Mucosa of descending colon (tissue), 3 donors: Measurements from ENCODE around the gene VAPB. TPM values are rescaled to one million over a fixed set of nuclear protein-coding genes. Genes with fewer than 3 reads are reported as not detected.

Experiments
- ATAC-seq: fragments of 200-7000 bp; cut with Tn5 transposase; one replicate; pipeline ENCODE4 v1.9.1; 2020; ENCODE audit warnings: mild to moderate bottlenecking, moderate library complexity
- DNase-seq, 3 donors: peaks; one replicate each; pipeline ENCODE4 v3.0.0-alpha.2; 2020
- H3K36me3 ChIP-seq: fragments of 200-600 bp; one replicate; pipeline ENCODE4 v1.8.0; 2021; ENCODE audit warnings: low read depth, mild to moderate bottlenecking
- H3K4me1 ChIP-seq: fragments of 200-600 bp; one replicate; pipeline ENCODE4 v1.8.0; 2021; ENCODE audit warnings: low read depth, mild to moderate bottlenecking
- H3K4me3 ChIP-seq: fragments of 200-600 bp; one replicate; pipeline ENCODE4 v1.8.0; 2021; ENCODE audit warnings: mild to moderate bottlenecking
- H3K9me3 ChIP-seq: fragments of 200-600 bp; one replicate; pipeline ENCODE4 v1.8.0; 2021; ENCODE audit warnings: mild to moderate bottlenecking
- CTCF ChIP-seq: fragments of 200-600 bp; IDR thresholded peaks from one replicate; pipeline ENCODE4 v1.8.0; 2022; ENCODE audit warnings: antibody characterized with exemption, mild to moderate bottlenecking
- intact Hi-C, 2 donors: fragments of 100-400 bp; cut with DNase I in 1 of 2; cut with micrococcal nuclease in 1 of 2; formaldehyde crosslinking; loops; one replicate each; pipeline versions ENCODE4 v1.11.0 to v1.11.1; 2022; cut with DNase I, micrococcal nuclease
- total RNA-seq, 3 donors: library from RNA; stranded (reverse); fragmentation: NEBNext Ultra II Directional in 2 of 3; extraction: Animal tissue kit (Norgen Biotek cat#: 25700) in 2 of 3; gene quantifications; one replicate each; pipeline versions ENCODE4 v1.2.1 to v1.2.4, GENCODE V29; 2021 to 2023
- donor health status: DM: no; HTN: no; CAD: no; lungs with moderate emphysema.
- donor health status: DM: no; HTN: no; CAD: no.
- donor health status: DM: no; HTN: yes; CAD: no.

The VAPB gene
- total RNA-seq, 3 donors from 2014 or later: 52.5 to 74.6 (median 58.8) TPM

GRCh38 chr20:58454460-58454859 is 65.4 kb downstream of the VAPB start:
- H3K4me3 ChIP-seq: no peak overlapping the region
- DNase-seq: no peak
- peaks cover 6% of the 10 kb centered on the region for H3K4me1 ChIP-seq
- no peaks in the 10 kb centered on the region for H3K36me3 ChIP-seq
- intact Hi-C loops: loop anchor here in 1 of 2 donors (5.0 to 10.0 kb wide), 2 partner anchors 147 to 220 kb away; partner anchors contain the start of gene RAB22A
- no peak for TF ChIP-seq CTCF
- no peaks in the 10 kb centered on the region for H3K9me3 ChIP-seq
- no peak for ATAC-seq

- Histone ChIP-seq H3K4me3 (no peak overlapping the region), H3K9me3 (no peaks in the 10 kb centered on the region), H3K4me1 (no peaks in the 10 kb centered on the region), H3K36me3 (no peaks in the 10 kb centered on the region)
- intact Hi-C loops: loop anchor here in 1 of 2 donors (10.0 kb wide), 1 partner anchor 222 kb away; no protein-coding TSS in a partner anchor
- no peak for ATAC-seq
- TF ChIP-seq CTCF: no peak
- DNase-seq: no peak
Observed at GRCh38 chr20:58457083-58457695, 68.2 kb downstream of the VAPB start.

- Histone ChIP-seq H3K4me1 (no peaks in the 10 kb centered on the region), H3K4me3 (no peak overlapping the region), H3K9me3 (no peaks in the 10 kb centered on the region), H3K36me3 (no peaks in the 10 kb centered on the region)
- intact Hi-C loops: loop anchor here in 1 of 2 donors (10.0 kb wide), 1 partner anchor 224 kb away; no protein-coding TSS in a partner anchor
- DNase-seq (no peak), ATAC-seq (no peak)
- no peak for TF ChIP-seq CTCF
Observed at GRCh38 chr20:58458342-58459057, 69.5 kb downstream of the VAPB start.

DNA sequence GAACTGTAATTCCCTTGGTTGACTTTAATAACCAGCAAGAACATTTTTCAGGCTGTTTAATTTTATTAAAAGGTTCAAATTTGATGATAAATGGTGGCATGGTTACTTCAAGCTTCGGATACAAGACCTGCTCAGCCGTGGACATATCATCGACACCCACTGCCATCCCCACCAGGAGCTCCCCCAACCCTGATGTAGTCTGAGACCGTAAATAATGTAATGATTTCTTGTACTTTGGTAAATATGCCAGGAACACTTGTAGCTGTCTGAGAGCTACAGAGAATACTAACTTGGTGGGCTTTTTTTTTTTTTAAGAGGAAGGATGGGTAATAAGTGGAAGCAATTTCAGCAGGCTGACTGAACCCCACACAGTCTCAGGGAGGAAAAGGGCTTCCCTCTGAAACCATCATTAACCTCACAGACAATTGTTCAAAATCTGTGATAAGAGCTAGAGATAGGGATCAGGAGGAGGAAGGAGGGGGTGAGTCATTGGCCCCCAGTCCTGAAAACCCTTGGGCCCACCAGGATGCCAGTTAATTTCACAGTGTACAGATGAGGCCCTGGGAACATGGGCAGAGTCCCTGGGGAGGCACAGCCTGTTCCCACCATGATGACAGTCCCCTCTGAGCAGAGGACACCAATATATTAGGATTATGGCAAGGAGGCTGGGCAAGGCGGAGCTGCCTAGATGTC is 70.2 kb downstream of the VAPB start:
- Histone ChIP-seq H3K4me1 (no peaks in the 10 kb centered on the region), H3K9me3 (no peaks in the 10 kb centered on the region), H3K4me3 (no peak overlapping the region), H3K36me3 (no peaks in the 10 kb centered on the region)
- intact Hi-C loops: loop anchor here in 1 of 2 donors (10.0 kb wide), 1 partner anchor 224 kb away; no protein-coding TSS in a partner anchor
- no peak for TF ChIP-seq CTCF
- DNase-seq (no peak), ATAC-seq (no peak)

DNA sequence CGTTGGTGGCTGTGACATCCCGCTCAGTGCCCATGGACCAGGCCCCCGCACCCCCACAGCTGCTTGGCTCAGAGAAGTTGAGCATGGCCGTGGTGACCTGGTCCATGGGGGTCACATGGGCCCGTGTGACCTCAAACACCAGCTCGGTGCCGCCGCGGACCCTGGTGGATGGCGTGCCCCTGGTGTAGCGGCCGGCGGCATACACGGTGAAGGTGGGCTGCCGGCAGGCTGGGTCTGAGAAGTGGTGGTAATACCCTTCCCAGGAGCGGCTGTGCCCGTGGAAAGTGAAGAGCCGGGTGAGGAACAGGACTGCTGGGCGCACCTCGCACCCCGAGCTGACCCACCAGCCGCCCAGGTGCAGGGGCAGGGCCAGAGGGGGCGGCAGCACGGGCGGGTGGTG is 72.1 kb downstream of the VAPB start:
- Histone ChIP-seq H3K4me3 (no peak overlapping the region), H3K36me3 (no peaks in the 10 kb centered on the region), H3K4me1 (no peaks in the 10 kb centered on the region), H3K9me3 (no peaks in the 10 kb centered on the region)
- DNase-seq: no peak
- no peak for TF ChIP-seq CTCF
- no peak for ATAC-seq
- intact Hi-C loops: no loop called here
